Measurements from ENCODE around the gene C11orf42.

C11orf42 gene

GRCh38 chr11:6205366-6205765 is at the start of gene C11orf42:
Gene C11orf42, plus strand, starts transcription at chr11:6205557. Its CDS starts 59 bp downstream, at chr11:6205616.
- DNase-seq: no peak

- DNase-seq: no peak
Observed at GRCh38 chr11:6156628-6157359, 48.6 kb upstream of the C11orf42 start.

- no peak for DNase-seq
Observed at GRCh38 chr11:6170226-6170625, 35.1 kb upstream of the C11orf42 start, which contains the start of gene OR52B2. Gene OR52B2, minus strand, starts transcription at chr11:6170326. Its CDS starts 0 bp downstream, at chr11:6170326.

- no peak for DNase-seq
Observed at GRCh38 chr11:6175440-6175839, 29.9 kb upstream of the C11orf42 start.

GRCh38 chr11:6191742-6192141 is 13.6 kb upstream of the C11orf42 start:
- no peak for DNase-seq

GRCh38 chr11:6194065-6194581 is 11.2 kb upstream of the C11orf42 start:
- no peak for DNase-seq

GRCh38 chr11:6196396-6196795 is 9.0 kb upstream of the C11orf42 start:
- peak; percentile 21 for DNase-seq

- no peak for DNase-seq
Observed at GRCh38 chr11:6197466-6198200, 7.7 kb upstream of the C11orf42 start.

GRCh38 chr11:6199174-6199810 is 6.1 kb upstream of the C11orf42 start, which contains the start of gene OR52W1:
Gene OR52W1, plus strand, starts transcription at chr11:6199224. Its CDS starts 0 bp downstream, at chr11:6199224.
- DNase-seq: no peak

- peak; percentile 53 for DNase-seq
Observed at GRCh38 chr11:6200975-6201374, 4.4 kb upstream of the C11orf42 start.

GRCh38 chr11:6201481-6201880 is 3.9 kb upstream of the C11orf42 start:
- peak; percentile 13 for DNase-seq

- DNase-seq: no peak
Observed at GRCh38 chr11:6202041-6202440, 3.3 kb upstream of the C11orf42 start.

- peak; percentile 44 for DNase-seq
Observed at GRCh38 chr11:6203327-6203726, 2.0 kb upstream of the C11orf42 start.

- no peak for DNase-seq
Observed at GRCh38 chr11:6204706-6205105, 651 bp upstream of the C11orf42 start.

- no peak for DNase-seq
Observed at GRCh38 chr11:6206456-6207180, 1.3 kb downstream of the C11orf42 start.

- DNase-seq: no peak
Observed at GRCh38 chr11:6209801-6210200, 4.4 kb downstream of the C11orf42 start.

GRCh38 chr11:6210274-6210955 is 5.1 kb downstream of the C11orf42 start:
- no peak for DNase-seq

- DNase-seq: no peak
Observed at GRCh38 chr11:6214530-6214929, 9.2 kb downstream of the C11orf42 start.

GRCh38 chr11:6216501-6216900 is 11.1 kb downstream of the C11orf42 start:
- no peak for DNase-seq

GRCh38 chr11:6217722-6218121 is 12.4 kb downstream of the C11orf42 start:
- DNase-seq: no peak

- DNase-seq: no peak
Observed at GRCh38 chr11:6219359-6219758, 14.0 kb downstream of the C11orf42 start.

GRCh38 chr11:6223854-6224253 is 18.5 kb downstream of the C11orf42 start:
- DNase-seq: no peak
